HG02973 (cell line): ENCODE results near the gene MAP6.
"Not testable (repeated sequence)": the region's sequence is repeated elsewhere in the genome, so short reads cannot be mapped to it uniquely, and the experiment has no call there.

ENCODE experiments used
- ATAC-seq: cut with Tn5 transposase; IDR thresholded peaks from one replicate; pipeline ENCODE4 v1.9.1; 2021; ENCODE audit warnings: moderate library complexity; ENCODE audit not compliant: unreplicated experiment

The MAP6 gene

GRCh38 chr11:75593286-75593915 is 75.4 kb downstream of the MAP6 start:
- ATAC-seq, result no peak

DNA sequence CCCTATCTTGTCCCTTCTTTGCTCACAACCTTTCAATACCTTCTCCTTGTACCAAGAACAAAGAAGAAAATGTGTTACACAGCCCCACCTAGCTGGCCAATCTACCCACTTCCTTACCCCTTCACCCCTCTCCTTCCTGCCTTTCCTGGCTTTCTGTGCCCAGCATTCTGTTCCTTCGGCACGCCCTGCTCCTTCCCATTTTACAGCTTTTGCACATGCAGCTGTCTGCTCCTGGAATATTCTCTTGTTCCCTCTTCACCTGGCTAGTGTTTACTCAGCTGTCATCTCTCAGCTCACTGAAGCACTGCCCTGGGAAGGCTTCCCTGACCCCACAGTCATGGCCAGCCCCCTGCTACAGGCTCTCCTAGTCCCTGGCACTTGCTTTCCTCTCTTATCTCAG is 76.1 kb downstream of the MAP6 start:
- no peak for ATAC-seq

- no peak for ATAC-seq
Observed at GRCh38 chr11:75591966-75592365, 76.9 kb downstream of the MAP6 start.

GRCh38 chr11:75591371-75591770 is 77.5 kb downstream of the MAP6 start:
- ATAC-seq, result no peak

DNA sequence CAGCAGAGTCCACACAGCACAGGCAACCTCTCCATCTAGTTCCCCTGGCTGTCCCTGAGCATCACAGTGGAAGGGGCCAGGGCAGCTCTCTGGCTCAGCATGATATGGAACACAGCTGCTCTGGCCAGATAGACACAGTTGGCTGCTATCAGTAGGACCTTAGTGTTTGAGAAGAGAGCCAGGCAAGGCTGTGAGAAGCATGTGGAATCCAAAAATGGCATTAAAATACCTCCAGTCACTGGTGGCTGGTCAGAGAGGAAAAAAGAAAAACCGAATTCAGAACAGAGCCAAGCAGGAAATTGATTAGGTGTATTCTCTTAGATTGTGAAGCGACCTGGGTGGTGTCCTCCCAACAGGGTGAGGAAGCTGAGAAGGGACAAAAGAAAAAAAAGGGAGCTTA is 78.9 kb downstream of the MAP6 start:
- no peak for ATAC-seq

DNA sequence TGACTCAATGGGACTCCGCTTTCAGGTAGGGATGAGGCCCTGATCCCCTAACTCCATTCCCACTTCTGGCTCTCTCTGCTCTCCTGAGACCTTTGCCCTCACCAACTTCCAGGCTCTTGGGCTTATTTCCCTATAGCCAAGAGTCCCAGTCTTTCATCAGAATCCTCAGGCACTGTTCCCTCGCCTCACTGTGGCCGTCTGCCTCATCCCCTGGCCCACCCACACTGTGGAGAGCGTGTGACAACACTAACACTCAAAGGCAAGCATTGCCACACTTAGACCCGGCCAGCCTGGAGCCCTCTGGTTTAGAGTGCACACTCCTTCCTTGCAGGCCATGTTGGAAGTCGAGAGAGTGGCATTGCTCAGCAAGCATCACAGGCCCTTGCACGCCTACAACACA is 79.8 kb downstream of the MAP6 start:
- no peak for ATAC-seq

DNA sequence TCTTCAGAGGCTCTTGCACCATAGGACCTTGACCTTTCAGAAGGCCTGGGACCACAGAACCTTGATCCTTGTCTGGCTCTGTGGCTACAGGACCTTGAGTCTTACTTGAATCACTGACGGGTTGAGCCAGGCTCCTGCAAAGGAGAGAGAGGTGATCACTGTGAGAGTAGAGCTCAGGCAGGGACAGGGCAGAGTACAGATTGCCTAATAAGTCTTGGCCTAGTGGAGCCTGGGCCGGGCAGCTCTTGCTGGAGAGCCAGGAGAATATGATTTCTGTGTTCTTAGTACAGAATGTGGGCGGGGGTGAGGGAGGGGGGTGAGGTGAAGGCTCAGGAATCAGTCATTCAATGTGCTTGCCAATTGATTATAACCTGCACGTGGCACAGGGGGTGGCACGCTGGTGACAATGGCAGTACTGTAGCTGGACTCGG is 80.8 kb downstream of the MAP6 start:
- no peak for ATAC-seq

DNA sequence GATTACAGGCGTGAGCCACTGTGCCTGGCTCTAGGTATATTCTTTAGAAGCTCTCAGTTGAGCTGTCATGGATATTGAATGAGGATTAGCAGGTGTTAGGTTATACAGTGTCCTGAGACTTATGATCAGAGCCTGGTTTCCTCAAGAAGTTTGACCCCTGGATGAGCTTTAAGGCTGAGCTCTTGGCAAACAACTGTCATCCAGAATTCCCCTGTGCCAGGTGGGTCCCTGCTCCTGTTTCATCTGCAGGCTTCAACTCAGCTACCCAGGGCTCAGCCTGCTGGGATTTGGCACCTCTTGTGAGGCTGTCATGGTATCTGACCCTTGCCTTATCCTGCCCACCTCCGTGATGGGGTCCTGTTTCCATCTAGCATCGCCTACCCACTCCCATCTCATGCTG is 82.4 kb downstream of the MAP6 start:
- ATAC-seq, result no peak

DNA sequence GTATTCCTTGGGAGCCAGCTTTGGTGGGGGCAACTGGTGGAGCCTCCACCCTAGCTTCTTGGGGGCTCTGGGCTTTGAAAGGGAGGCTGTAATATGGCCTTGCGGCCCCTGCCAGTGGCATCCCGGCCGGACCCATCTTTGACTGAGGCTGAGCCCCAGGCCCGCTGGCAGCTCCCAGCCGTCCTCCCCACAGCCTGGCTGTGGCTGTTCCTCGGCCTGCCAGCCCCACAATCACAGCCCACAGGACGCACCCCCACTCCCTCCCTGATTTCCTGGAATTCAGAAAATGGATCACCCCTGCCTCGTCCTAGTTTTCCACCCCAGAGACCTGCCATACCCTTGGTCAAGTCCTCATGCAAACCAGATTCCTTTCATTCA is 83.6 kb downstream of the MAP6 start:
- no peak for ATAC-seq

DNA sequence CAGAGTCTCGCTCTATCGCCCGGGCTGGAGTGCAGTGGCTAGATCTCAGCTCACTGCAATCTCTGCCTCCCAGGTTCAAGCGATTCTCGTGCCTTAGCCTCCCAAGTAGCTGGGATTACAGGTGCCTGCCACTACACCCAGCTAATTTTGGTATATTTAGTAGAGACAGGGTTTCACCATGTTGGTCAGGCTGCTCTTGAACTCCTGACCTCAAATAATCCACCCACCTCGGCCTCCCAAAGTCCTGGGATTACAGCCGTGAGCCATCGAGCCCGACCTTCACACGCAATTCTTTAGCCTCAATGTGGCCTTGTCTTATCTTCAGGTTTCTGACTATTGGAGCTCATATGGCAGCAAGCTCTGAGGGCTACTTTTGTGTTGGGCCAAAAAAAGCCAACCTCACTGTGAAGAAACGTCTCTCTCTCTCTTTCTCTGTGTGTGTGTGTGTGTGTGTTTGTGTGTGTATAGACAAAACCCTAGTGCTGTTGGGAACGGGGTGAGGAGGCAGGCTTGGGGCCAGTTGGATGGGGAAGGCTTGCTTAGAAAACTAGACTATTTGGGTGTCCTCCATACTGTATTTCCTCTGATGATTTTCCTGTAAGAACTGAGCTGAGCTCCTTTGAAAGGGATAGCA is 84.1 kb downstream of the MAP6 start:
- ATAC-seq, result not testable (repeated sequence)

GRCh38 chr11:75583718-75584658 is 84.8 kb downstream of the MAP6 start:
- no peak for ATAC-seq

DNA sequence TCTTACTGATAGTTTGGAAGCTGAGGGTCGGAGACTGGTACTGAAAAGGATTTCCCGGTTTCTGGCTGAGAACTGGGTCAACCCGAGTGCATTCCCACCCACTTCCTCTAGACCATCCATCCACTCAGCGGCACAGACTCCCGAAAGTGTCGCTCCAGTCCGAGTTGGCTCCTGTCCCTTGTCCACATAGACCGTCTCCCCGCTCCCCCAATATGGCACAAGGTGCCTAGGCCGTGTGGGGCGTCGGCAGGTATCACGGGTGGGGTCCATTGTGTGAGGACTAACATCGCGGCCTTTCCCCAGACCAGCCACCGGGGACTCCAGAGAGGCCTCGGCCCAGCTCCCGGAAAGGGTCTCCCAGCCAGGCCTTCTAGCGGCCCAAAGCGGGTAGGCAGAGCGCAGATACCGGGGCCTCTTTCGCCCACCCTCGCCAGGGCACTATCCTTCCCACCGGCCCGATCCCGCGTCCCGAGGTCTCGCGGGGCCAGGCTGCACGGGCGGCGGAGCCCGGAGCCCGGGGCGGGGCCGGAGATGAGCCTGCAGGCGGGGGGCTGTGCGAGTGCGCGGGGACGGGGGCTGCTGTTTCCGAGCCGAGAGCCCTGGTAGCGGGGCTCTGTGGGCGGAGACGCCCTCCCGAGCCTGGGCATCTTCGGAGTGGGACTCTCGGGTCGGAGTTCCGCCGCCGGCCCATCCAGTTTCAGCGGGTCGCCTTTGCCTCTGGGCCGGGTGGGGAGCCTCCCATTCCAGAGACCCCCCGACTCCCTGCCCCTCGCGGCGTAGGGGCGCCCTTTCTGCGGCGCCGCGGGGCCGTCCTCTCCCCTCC is 85.7 kb downstream of the MAP6 start:
- peak; percentile 60 for ATAC-seq

DNA sequence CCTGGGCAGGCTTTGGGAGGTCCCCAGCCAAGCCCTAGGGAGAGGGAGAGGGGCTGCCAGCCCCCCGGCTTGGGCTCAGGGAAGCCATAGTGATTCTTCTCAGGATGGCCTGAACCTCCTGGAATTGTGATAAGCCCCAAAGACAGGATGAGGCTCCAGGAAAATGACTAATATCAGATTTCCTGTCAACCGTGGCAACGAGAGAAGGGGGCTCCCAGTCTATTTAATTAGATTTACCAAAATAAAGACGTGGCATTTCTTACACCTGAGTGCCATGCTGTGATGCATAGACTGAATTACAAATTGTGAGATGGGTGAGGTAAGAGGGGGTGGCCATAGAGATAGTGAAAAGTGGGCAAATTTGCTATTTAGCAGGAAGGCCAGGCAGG is 86.3 kb downstream of the MAP6 start:
- no peak for ATAC-seq

- no peak for ATAC-seq
Observed at GRCh38 chr11:75579841-75580240, 89.0 kb downstream of the MAP6 start.

GRCh38 chr11:75578977-75579376 is 89.9 kb downstream of the MAP6 start:
- no peak for ATAC-seq

DNA sequence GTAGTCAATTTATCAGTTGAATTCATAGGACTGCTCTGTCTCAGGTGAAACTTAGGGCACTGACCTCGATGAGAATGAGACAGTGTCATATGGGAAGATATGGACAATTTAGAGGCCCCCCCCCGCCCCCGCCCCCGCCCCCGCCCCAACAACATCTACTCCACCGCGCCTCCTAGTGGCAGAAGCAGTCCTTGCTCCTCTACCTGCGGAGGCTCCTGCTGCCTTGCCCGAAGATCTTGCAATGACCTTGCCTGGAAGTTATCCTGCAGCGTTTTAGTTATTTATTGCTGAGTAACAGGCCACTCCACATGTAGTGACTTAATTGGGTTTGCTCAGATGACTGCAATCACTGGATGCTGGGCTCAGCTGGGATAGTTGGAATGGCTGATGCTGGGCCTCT is 91.6 kb downstream of the MAP6 start:
- ATAC-seq, result no peak

- no peak for ATAC-seq
Observed at GRCh38 chr11:75576499-75576918, 92.3 kb downstream of the MAP6 start.

DNA sequence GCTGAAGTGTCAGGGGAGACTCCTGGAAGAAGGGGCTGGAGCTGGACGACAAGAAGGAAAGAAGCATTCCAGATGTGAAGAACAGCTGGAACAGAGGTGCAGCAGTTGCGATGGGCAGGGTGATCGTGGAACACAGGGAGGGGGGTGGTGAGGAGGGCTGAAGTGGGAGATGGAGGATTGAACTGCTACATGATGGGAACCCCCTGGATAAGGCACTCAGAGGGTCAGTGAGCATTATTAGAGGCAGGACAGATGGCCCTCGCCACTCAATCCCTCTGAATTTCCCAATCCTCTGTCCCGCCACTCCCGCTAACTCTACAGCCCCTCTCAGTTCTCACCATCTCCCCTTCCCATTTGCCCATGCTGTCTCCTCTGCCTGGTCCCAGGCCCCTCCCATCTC is 92.8 kb downstream of the MAP6 start:
- ATAC-seq, result no peak

- no peak for ATAC-seq
Observed at GRCh38 chr11:75574698-75575602, 93.9 kb downstream of the MAP6 start.

GRCh38 chr11:75572744-75573143 is 96.1 kb downstream of the MAP6 start:
- no peak for ATAC-seq
